Liver (tissue), 9 donors: ENCODE measurements around the gene TMEM140. TPM values are rescaled to one million over a fixed set of nuclear protein-coding genes. Genes with fewer than 3 reads are reported as not detected.
"Not testable (repeated sequence)": the region's sequence is repeated elsewhere in the genome, so short reads cannot be mapped to it uniquely, and the experiment has no call there.

ENCODE experiments used
- DNase-seq: peaks from one replicate; pipeline ENCODE4 v3.0.0-alpha.2; 2017; ENCODE audit warnings: low spot score
- H3K27ac ChIP-seq, 2 donors: one replicate each; pipeline ENCODE4 v1.7.0; 2013; ENCODE audit warnings: inconsistent platforms in 2 of 2, low read length in 2 of 2, control low read depth in 1 of 2, low read depth in 1 of 2, mild to moderate bottlenecking in 1 of 2
- H3K27me3 ChIP-seq, 4 donors: one replicate each; pipeline versions ENCODE4 v1.6.1 to v1.7.0; 2013; ENCODE audit warnings: low read length in 3 of 4, inconsistent platforms in 1 of 4, mild to moderate bottlenecking in 1 of 4, moderate library complexity in 1 of 4; ENCODE audit not compliant: control insufficient read depth in 4 of 4, insufficient read depth in 4 of 4
- H3K36me3 ChIP-seq, 4 donors: one replicate each; pipeline versions ENCODE4 v1.6.1 to v1.7.0; 2013; ENCODE audit warnings: low read length in 3 of 4, mild to moderate bottlenecking in 3 of 4, low read depth in 1 of 4, moderate library complexity in 1 of 4; ENCODE audit not compliant: control insufficient read depth in 4 of 4, insufficient read depth in 3 of 4
- H3K4me1 ChIP-seq, 4 donors: one replicate each; pipeline versions ENCODE4 v1.6.1 to v1.7.0; 2013; ENCODE audit warnings: low read length in 3 of 4, mild to moderate bottlenecking in 3 of 4, moderate library complexity in 1 of 4; ENCODE audit not compliant: control insufficient read depth in 4 of 4, insufficient read depth in 4 of 4
- H3K4me3 ChIP-seq, 3 donors: one replicate each; pipeline versions ENCODE4 v1.6.1 to v1.7.0; 2013; ENCODE audit warnings: low read length in 3 of 3, control low read depth in 1 of 3, low read depth in 1 of 3, mild to moderate bottlenecking in 1 of 3
- H3K9ac ChIP-seq, 2 donors: one replicate each; pipeline ENCODE4 v1.7.0; 2013; ENCODE audit warnings: low read length in 2 of 2, mild to moderate bottlenecking in 2 of 2, moderate library complexity in 2 of 2, control low read depth in 1 of 2, low read depth in 1 of 2
- H3K9me3 ChIP-seq, 4 donors: one replicate each; pipeline versions ENCODE4 v1.6.1 to v1.7.0; 2013; ENCODE audit warnings: low read length in 3 of 4; ENCODE audit not compliant: control insufficient read depth in 4 of 4
- EGR1 ChIP-seq, 2 donors: IDR thresholded peaks; 2 replicates each; pipeline ENCODE4 v1.6.1; 2016 to 2018; ENCODE audit warnings: antibody characterized with exemption in 2 of 2, low read depth in 2 of 2
- FOXA1 ChIP-seq: IDR thresholded peaks from 2 replicates; pipeline ENCODE4 v1.6.1; 2016; ENCODE audit warnings: antibody characterized with exemption
- FOXA2 ChIP-seq: IDR thresholded peaks from 2 replicates; pipeline ENCODE4 v1.6.1; 2016; ENCODE audit warnings: antibody characterized with exemption
- GABPA ChIP-seq, 2 donors: IDR thresholded peaks in 1 of 2; conservative IDR thresholded peaks in 1 of 2; 2 replicates each; pipeline ENCODE4 v1.6.1; 2016; ENCODE audit warnings: antibody characterized with exemption in 2 of 2, mild to moderate bottlenecking in 1 of 2, moderate library complexity in 1 of 2
- HNF4A ChIP-seq, 2 donors: conservative IDR thresholded peaks; 2 replicates each; pipeline ENCODE4 v1.6.1; 2016; ENCODE audit warnings: antibody characterized with exemption in 2 of 2, mild to moderate bottlenecking in 2 of 2
- HNF4G ChIP-seq: IDR thresholded peaks from 2 replicates; pipeline ENCODE4 v1.6.1; 2016; ENCODE audit warnings: antibody characterized with exemption
- JUND ChIP-seq, 2 donors: IDR thresholded peaks; 2 replicates each; pipeline ENCODE4 v1.6.1; 2016; ENCODE audit warnings: antibody characterized with exemption in 2 of 2
- RAD21 ChIP-seq, 2 donors: IDR thresholded peaks; 2 replicates each; pipeline ENCODE4 v1.6.1; 2016; ENCODE audit warnings: antibody characterized with exemption in 2 of 2, mild to moderate bottlenecking in 2 of 2
- RXRA ChIP-seq, 2 donors: IDR thresholded peaks; 2 replicates each; pipeline ENCODE4 v1.6.1; 2017 to 2018; ENCODE audit warnings: antibody characterized with exemption in 2 of 2, mild to moderate bottlenecking in 1 of 2
- SP1 ChIP-seq: IDR thresholded peaks from 2 replicates; pipeline ENCODE4 v1.6.1; 2018; ENCODE audit warnings: antibody characterized with exemption, mild to moderate bottlenecking
- TAF1 ChIP-seq: conservative IDR thresholded peaks from 2 replicates; pipeline ENCODE4 v1.6.1; 2016; ENCODE audit warnings: antibody characterized with exemption, mild to moderate bottlenecking
- YY1 ChIP-seq: IDR thresholded peaks from 2 replicates; pipeline ENCODE4 v1.6.1; 2016; ENCODE audit warnings: antibody characterized with exemption, mild to moderate bottlenecking
- WGBS: extraction: QIAGEN DNeasy Blood & Tissue Kit; methylation state at CpG from one replicate; pipeline ENCODE4 v1.1.7; 2013; 5-methylcytosine and 5-hydroxymethylcytosine counted together
- polyA plus RNA-seq, 2 donors: library from polyadenylated mRNA; stranded (reverse) in 1 of 2; unstranded in 1 of 2; fragments of 200-250 nt in 1 of 2; fragments of >200 nt in 1 of 2; fragmentation: Nextera tagmentation in 1 of 2; extraction: Ambion mirVana in 1 of 2; gene quantifications; one replicate each; pipeline versions ENCODE4 v1.2.1 to v1.2.3, GENCODE V29; 2013 to 2015
- total RNA-seq, 2 donors: library from RNA; depleted of rRNA; stranded (reverse); fragments of >200 nt; gene quantifications; one replicate each; pipeline ENCODE4 v1.2.3, GENCODE V29; 2014
- TF ChIP-seq, protein P1 (sequence below): IDR thresholded peaks from 2 replicates; pipeline ENCODE4 v1.6.1; 2016; ENCODE audit warnings: antibody characterized with exemption
- TF ChIP-seq, protein P2 (sequence below): IDR thresholded peaks from 2 replicates; pipeline ENCODE4 v1.6.1; 2016; ENCODE audit warnings: antibody characterized with exemption
- TF ChIP-seq, protein P3 (sequence below): IDR thresholded peaks from 2 replicates; pipeline ENCODE4 v1.6.1; 2016; ENCODE audit warnings: antibody characterized with exemption
- TF ChIP-seq, protein P4 (sequence below): fragments of 150-350 bp; IDR thresholded peaks from 2 replicates; pipeline ENCODE4 v1.5.1; 2017; ENCODE audit warnings: improper control_type of control experiment, low read depth, low read length; ENCODE audit not compliant: missing input control
- donor health status: healthy.
- donor health status: healthy.
- donor health status: healthy.
- donor health status: healthy.
- donor health status: healthy.

The TMEM140 gene
- total and polyA plus RNA-seq, 4 donors = 22.3 to 34.3 (median 25.9) TPM

DNA sequence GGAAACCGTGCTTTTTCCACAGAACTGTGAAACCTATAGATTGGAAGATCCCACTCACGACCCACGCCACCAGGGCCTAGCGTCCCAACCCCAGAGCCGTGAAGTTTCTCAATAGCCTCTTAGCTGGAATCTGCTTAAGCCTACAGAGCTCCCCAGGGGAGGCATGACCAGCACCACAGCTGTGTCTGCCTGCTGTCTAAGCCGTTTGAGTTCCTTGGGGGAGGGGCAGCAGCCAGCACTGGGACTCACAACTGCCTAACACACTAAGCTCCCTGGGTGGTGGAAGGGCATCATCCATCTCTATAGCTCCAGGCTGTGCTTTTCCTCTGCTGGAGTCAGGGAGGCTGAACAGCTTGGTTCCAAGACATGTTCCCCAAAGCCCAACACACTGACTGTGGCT, 26.0 kb upstream of the TMEM140 start:
- no peak for TF ChIP-seq YY1
- no peak for TF ChIP-seq GABPA (IDR thresholded peaks at IDR 0.05 in 1 of 2, conservative IDR thresholded peaks at IDR 0.05 in 1 of 2)
- no peak for TF ChIP-seq JUND (IDR thresholded peaks at IDR 0.05)
- no peak for TF ChIP-seq EGR1 (IDR thresholded peaks at IDR 0.05; ENCODE audit: low read depth in 2 of 2)
- no peak for TF ChIP-seq RAD21 (IDR thresholded peaks at IDR 0.05)
- no peak for TF ChIP-seq HNF4A (conservative IDR thresholded peaks at IDR 0.05)
- no peak for TF ChIP-seq FOXA1
- TF ChIP-seq FOXA2 = no peak
- TF ChIP-seq, protein P1, sequence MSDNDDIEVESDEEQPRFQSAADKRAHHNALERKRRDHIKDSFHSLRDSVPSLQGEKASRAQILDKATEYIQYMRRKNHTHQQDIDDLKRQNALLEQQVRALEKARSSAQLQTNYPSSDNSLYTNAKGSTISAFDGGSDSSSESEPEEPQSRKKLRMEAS = no peak
- TF ChIP-seq, protein P2, sequence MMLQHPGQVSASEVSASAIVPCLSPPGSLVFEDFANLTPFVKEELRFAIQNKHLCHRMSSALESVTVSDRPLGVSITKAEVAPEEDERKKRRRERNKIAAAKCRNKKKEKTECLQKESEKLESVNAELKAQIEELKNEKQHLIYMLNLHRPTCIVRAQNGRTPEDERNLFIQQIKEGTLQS = no peak
- TF ChIP-seq, protein P3, sequence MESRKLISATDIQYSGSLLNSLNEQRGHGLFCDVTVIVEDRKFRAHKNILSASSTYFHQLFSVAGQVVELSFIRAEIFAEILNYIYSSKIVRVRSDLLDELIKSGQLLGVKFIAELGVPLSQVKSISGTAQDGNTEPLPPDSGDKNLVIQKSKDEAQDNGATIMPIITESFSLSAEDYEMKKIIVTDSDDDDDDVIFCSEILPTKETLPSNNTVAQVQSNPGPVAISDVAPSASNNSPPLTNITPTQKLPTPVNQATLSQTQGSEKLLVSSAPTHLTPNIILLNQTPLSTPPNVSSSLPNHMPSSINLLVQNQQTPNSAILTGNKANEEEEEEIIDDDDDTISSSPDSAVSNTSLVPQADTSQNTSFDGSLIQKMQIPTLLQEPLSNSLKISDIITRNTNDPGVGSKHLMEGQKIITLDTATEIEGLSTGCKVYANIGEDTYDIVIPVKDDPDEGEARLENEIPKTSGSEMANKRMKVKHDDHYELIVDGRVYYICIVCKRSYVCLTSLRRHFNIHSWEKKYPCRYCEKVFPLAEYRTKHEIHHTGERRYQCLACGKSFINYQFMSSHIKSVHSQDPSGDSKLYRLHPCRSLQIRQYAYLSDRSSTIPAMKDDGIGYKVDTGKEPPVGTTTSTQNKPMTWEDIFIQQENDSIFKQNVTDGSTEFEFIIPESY = no peak
- no peak for TF ChIP-seq SP1
- TF ChIP-seq TAF1 = no peak
- TF ChIP-seq HNF4G = no peak
- TF ChIP-seq, protein P4, sequence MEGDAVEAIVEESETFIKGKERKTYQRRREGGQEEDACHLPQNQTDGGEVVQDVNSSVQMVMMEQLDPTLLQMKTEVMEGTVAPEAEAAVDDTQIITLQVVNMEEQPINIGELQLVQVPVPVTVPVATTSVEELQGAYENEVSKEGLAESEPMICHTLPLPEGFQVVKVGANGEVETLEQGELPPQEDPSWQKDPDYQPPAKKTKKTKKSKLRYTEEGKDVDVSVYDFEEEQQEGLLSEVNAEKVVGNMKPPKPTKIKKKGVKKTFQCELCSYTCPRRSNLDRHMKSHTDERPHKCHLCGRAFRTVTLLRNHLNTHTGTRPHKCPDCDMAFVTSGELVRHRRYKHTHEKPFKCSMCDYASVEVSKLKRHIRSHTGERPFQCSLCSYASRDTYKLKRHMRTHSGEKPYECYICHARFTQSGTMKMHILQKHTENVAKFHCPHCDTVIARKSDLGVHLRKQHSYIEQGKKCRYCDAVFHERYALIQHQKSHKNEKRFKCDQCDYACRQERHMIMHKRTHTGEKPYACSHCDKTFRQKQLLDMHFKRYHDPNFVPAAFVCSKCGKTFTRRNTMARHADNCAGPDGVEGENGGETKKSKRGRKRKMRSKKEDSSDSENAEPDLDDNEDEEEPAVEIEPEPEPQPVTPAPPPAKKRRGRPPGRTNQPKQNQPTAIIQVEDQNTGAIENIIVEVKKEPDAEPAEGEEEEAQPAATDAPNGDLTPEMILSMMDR = no peak
- TF ChIP-seq RXRA (IDR thresholded peaks at IDR 0.05) = no peak
- H3K36me3 ChIP-seq = no peaks in the 10 kb centered on the region
- no peak for DNase-seq
- H3K27me3 ChIP-seq = no peaks in the 10 kb centered on the region
- H3K27ac ChIP-seq = no peak overlapping the region
- no peak overlapping the region for H3K9ac ChIP-seq
- H3K4me1 ChIP-seq = no peaks in the 10 kb centered on the region
- no peaks in the 10 kb centered on the region for H3K9me3 ChIP-seq
- 89% methylated on average over 6 of the region's 6 CpGs for WGBS
- H3K4me3 ChIP-seq = no peak overlapping the region

DNA sequence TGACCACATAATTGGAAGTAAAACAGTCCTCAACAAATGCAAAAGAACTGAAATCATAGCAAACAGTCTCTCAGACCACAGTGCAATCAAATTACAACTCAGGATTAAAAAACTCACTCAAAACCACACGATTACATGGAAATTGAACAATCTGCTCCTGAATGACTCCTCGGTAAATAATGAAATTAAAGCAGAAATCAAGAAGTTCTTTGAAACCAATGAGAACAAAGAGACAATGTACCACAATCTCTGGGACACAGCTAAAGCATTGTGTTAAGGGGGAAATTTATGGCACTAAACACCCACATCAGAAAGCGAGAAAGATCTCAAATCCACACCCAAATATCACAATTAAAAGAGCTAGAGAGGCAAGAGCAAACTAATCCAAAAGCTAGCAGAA, 23.2 kb upstream of the TMEM140 start:
- H3K27me3 ChIP-seq, H3K9me3 ChIP-seq, H3K4me3 ChIP-seq, H3K9ac ChIP-seq, H3K36me3 ChIP-seq, H3K4me1 ChIP-seq, H3K27ac ChIP-seq, DNase-seq: not testable (repeated sequence)
- WGBS = 92% methylated on average over 3 of the region's 3 CpGs

DNA sequence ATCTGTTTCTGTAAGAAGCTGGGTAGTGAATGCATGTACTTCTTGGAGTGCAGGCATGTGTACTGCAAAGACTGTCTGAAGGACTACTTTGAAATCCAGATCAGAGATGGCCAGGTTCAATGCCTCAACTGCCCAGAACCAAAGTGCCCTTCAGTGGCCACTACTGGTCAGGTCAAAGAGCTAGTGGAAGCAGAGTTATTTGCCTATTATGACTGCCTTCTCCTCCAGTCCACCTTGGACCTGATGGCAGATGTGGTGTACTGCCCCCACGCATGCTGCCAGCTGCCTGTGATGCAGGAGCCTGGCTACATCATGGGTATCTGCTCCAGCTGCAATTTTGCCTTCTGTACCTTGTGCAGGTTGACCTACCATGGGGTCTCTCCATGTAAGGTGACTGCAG, 18.9 kb upstream of the TMEM140 start:
- WGBS = 100% methylated on average over 1 of the region's 1 CpG
- no peak for DNase-seq
- H3K27ac ChIP-seq = no peak overlapping the region

More for the DNA sequence above, 18.9 kb upstream of the TMEM140 start:
- no peaks in the 10 kb centered on the region for H3K4me1 ChIP-seq
- H3K27me3 ChIP-seq = no peaks in the 10 kb centered on the region
- no peak overlapping the region for H3K4me3 ChIP-seq
- peaks cover 0 to 4% (median under 1%) of the 10 kb centered on the region in 4 donors for H3K9me3 ChIP-seq
- no peak overlapping the region for H3K9ac ChIP-seq
- TF ChIP-seq FOXA1 (no peak), JUND (IDR thresholded peaks at IDR 0.05) (no peak)
- TF ChIP-seq, protein P4 = no peak
- TF ChIP-seq, protein P2 = no peak
- no peaks in the 10 kb centered on the region for H3K36me3 ChIP-seq
